SU-DHL-6 (cell line): Measurements from ENCODE around the gene COPG1.
A peak's percentile ranks its signal among the peaks of the same experiment; 100 is the strongest.

ENCODE experiments used
- H2AFZ ChIP-seq: fragments of 200-600 bp; sonication (generic); 2 replicates; pipeline ENCODE4 v1.6.1; 2014; ENCODE audit warnings: low read depth, mild to moderate bottlenecking, moderate library complexity, mixed read lengths, antibody characterized with exemption, low read length; ENCODE audit not compliant: severe bottlenecking
- H3F3A ChIP-seq: fragments of 200-600 bp; shearing (Covaris generic); 2 replicates; pipeline ENCODE4 v1.6.0; 2016; ENCODE audit warnings: antibody characterized with exemption, mild to moderate bottlenecking; ENCODE audit not compliant: insufficient read depth
- H3K27ac ChIP-seq: fragments of 200-600 bp; sonication (generic); 2 replicates; pipeline ENCODE4 v1.5.1; 2016; ENCODE audit warnings: low read depth, mild to moderate bottlenecking, low read length, moderate library complexity, mixed read lengths
- H3K27me3 ChIP-seq: fragments of 200-600 bp; sonication (generic), shearing (Covaris generic); 2 replicates; pipeline ENCODE4 v1.6.0; 2014; ENCODE audit warnings: mild to moderate bottlenecking, low read length
- H3K36me3 ChIP-seq: fragments of 200-600 bp; sonication (generic); 2 replicates; pipeline ENCODE4 v1.6.1; 2014; ENCODE audit warnings: mild to moderate bottlenecking, low read length, mixed read lengths
- H3K4me2 ChIP-seq: fragments of 300-600, 200-600 bp; shearing (Covaris generic), sonication (generic); 2 replicates; pipeline ENCODE4 v1.6.0; 2014; ENCODE audit warnings: low read length, low read depth, mild to moderate bottlenecking; ENCODE audit not compliant: poor library complexity, severe bottlenecking
- H3K4me3 ChIP-seq: fragments of 200-600 bp; sonication (generic); 2 replicates; pipeline ENCODE4 v1.5.1; 2014; ENCODE audit warnings: antibody characterized with exemption, low read length, mild to moderate bottlenecking, mixed read lengths; ENCODE audit not compliant: insufficient read depth, poor library complexity, severe bottlenecking
- H3K79me2 ChIP-seq: fragments of 200-600 bp; sonication (generic); 2 replicates; pipeline ENCODE4 v1.6.1; 2014; ENCODE audit warnings: mild to moderate bottlenecking, low read length, moderate library complexity; ENCODE audit not compliant: insufficient read depth
- H3K9ac ChIP-seq: fragments of 200-600 bp; sonication (generic); 2 replicates; pipeline ENCODE4 v1.7.0; 2014; ENCODE audit warnings: mild to moderate bottlenecking, low read length
- H3K9me2 ChIP-seq: fragments of 200-600 bp; sonication (generic); replicated peaks from 2 replicates; pipeline ENCODE4 v1.6.1; 2014; ENCODE audit warnings: low read length; ENCODE audit not compliant: insufficient read depth
- H3K9me3 ChIP-seq: fragments of 200-600 bp; sonication (generic); 2 replicates; pipeline ENCODE4 v1.6.1; 2014; ENCODE audit warnings: low read length, mixed read lengths; ENCODE audit not compliant: insufficient read depth
- H4K20me1 ChIP-seq: fragments of 200-600 bp; sonication (generic); 2 replicates; pipeline ENCODE4 v1.6.1; 2014; ENCODE audit warnings: low read depth, mild to moderate bottlenecking, antibody characterized with exemption, low read length, moderate library complexity, mixed read lengths
- CTCF ChIP-seq: fragments of 200-600 bp; sonication (generic); IDR thresholded peaks from one replicate; pipeline ENCODE4 v1.5.1; 2017; ENCODE audit warnings: antibody characterized with exemption, mild to moderate bottlenecking, low read length, moderate library complexity; ENCODE audit not compliant: insufficient read depth, poor library complexity, severe bottlenecking
- EZH2phosphoT487 ChIP-seq: fragments of 200-600 bp; sonication (generic), shearing (Covaris generic); conservative IDR thresholded peaks from 2 replicates; pipeline ENCODE4 v1.6.1; 2018; ENCODE audit warnings: mild to moderate bottlenecking, antibody characterized with exemption, low read length, moderate library complexity, mixed read lengths

Gene COPG1

GRCh38 chr3:129276385-129276784 lies 27.0 kb downstream of the COPG1 start:
- Histone ChIP-seq H3K27ac (peak overlapping the region; percentile 84), H3K9me2 (no peaks in the 10 kb centered on the region), H3K27me3 (no peaks in the 10 kb centered on the region), H3K36me3 (peaks cover 25% of the 10 kb centered on the region), H3K9me3 (no peaks in the 10 kb centered on the region), H2AFZ (no peak overlapping the region), H3K79me2 (peaks cover 7% of the 10 kb centered on the region; the same call in 1 of the 2 replicates), H3K4me2 (peak overlapping the region; percentile 88), H3K9ac (peak overlapping the region; percentile 84; the same call in 1 of the 2 replicates), H4K20me1 (no peaks in the 10 kb centered on the region), H3F3A (peaks cover 33% of the 10 kb centered on the region), H3K4me3 (no peak overlapping the region)
- TF ChIP-seq EZH2phosphoT487 (no peak), CTCF (no peak)

- H3K9ac ChIP-seq = peak overlapping the region; percentile 84
- H3K36me3 ChIP-seq = peaks cover 25% of the 10 kb centered on the region
- peak overlapping the region; percentile 84 for H3K27ac ChIP-seq
Measured at GRCh38 chr3:129277829-129278271, 28.4 kb downstream of the COPG1 start.

GRCh38 chr3:129278439-129278965 lies 29.1 kb downstream of the COPG1 start, which contains the start of gene HMCES:
Gene HMCES (plus strand): TSS chr3:129278870. CDS start chr3:129279733, 863 bp downstream.
- no peaks in the 10 kb centered on the region for H3K9me2 ChIP-seq
- peak within 1 kb of the TSS; percentile 88 for H3K4me2 ChIP-seq
- peaks cover 50% of the 10 kb centered on the region for H3F3A ChIP-seq
- peak within 1 kb of the TSS; percentile 94 for H3K4me3 ChIP-seq
- no peaks in the 10 kb centered on the region for H3K27me3 ChIP-seq
- TF ChIP-seq EZH2phosphoT487 (no peak), CTCF (no peak)
- peaks cover 12% of the 10 kb centered on the region; the same call in 1 of the 2 replicates for H3K79me2 ChIP-seq
- H3K36me3 ChIP-seq = peaks cover 21% of the 10 kb centered on the region
- peak within 1 kb of the TSS; percentile 84 for H3K27ac ChIP-seq
- H3K9ac ChIP-seq = peak within 1 kb of the TSS; percentile 84
- no peaks in the 10 kb centered on the region for H4K20me1 ChIP-seq
- peak within 1 kb of the TSS; percentile 6 for H2AFZ ChIP-seq
- no peaks in the 10 kb centered on the region for H3K9me3 ChIP-seq

More at GRCh38 chr3:129277829-129278271, 28.4 kb downstream of the COPG1 start:
- Histone ChIP-seq H3K4me3 (no peak overlapping the region), H3F3A (peaks cover 45% of the 10 kb centered on the region), H3K27me3 (no peaks in the 10 kb centered on the region), H3K79me2 (peaks cover 7% of the 10 kb centered on the region; the same call in 1 of the 2 replicates), H4K20me1 (no peaks in the 10 kb centered on the region), H2AFZ (no peak overlapping the region), H3K9me3 (no peaks in the 10 kb centered on the region), H3K4me2 (peak overlapping the region; percentile 88), H3K9me2 (no peaks in the 10 kb centered on the region)
- TF ChIP-seq EZH2phosphoT487 (no peak), CTCF (no peak)
